ENCODE results near the gene TMED1. TPM values are rescaled to one million over a fixed set of nuclear protein-coding genes. Genes with fewer than 3 reads are reported as not detected.
"Not testable (repeated sequence)": the region's sequence is repeated elsewhere in the genome, so short reads cannot be mapped to it uniquely, and the experiment has no call there.

The TMED1 gene
- total RNA-seq, 1 donor from 2014 or later: 30.9 TPM

DNA sequence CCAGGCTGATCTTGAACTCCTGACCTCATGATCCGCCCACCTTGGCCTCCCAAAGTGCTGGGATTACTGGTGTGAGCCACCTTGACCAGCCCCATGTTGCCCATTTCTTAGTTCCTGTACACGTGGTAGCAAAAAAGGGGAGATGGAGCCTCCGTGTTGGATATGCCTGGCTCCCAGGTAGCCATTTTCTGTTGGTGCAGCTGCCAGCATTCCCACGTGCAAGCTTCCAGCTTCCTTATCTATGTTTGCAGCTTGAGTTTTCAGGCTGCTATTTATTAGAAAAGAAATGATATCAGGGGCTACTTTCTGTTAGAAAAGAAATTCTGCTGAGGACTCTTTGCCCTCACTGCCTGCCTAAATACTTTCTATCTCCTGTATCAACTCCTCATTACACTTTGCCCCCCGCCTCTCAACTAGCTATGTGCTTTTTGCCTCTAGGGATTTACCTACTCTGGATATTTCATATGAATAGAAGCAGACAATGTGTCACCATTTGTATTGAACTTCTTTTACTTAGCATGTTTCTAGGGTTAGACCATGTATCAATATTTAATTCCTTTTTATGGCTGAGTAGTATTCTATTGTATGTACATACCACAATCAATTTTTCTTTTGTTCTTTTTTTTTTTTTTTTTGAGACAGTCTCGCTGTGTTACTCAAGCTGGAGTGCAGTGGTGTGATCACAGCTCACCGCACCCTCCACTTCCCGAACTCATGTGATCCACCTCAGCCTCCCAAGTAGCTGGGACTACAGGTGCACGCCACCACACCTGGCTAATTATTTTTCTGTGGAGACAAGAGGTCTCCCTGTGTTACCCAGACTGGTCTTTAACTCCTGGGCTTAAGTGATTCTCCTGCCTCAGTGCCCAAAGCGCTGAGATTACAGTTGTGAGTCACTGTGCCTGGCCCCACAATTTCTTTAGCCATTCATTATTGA is 3.4 kb upstream of the TMED1 start:
- Mint-ChIP-seq H3K36me3 (peaks cover 10% of the 10 kb centered on the region), H3K4me1 (ENCODE audit: unreplicated experiment) (peaks cover 13% of the 10 kb centered on the region), H3K27ac (peak overlapping the region; percentile 0), H3K9me3 (peaks cover 10% of the 10 kb centered on the region), H3K4me3 (peak overlapping the region; percentile 18), H3K27me3 (no peaks in the 10 kb centered on the region)
- TF ChIP-seq, protein P1, sequence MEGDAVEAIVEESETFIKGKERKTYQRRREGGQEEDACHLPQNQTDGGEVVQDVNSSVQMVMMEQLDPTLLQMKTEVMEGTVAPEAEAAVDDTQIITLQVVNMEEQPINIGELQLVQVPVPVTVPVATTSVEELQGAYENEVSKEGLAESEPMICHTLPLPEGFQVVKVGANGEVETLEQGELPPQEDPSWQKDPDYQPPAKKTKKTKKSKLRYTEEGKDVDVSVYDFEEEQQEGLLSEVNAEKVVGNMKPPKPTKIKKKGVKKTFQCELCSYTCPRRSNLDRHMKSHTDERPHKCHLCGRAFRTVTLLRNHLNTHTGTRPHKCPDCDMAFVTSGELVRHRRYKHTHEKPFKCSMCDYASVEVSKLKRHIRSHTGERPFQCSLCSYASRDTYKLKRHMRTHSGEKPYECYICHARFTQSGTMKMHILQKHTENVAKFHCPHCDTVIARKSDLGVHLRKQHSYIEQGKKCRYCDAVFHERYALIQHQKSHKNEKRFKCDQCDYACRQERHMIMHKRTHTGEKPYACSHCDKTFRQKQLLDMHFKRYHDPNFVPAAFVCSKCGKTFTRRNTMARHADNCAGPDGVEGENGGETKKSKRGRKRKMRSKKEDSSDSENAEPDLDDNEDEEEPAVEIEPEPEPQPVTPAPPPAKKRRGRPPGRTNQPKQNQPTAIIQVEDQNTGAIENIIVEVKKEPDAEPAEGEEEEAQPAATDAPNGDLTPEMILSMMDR (conservative IDR thresholded peaks at IDR 0.05): no peak
- DNase-seq (ENCODE audit: extremely low spot score, unreplicated experiment): no peak

DNA sequence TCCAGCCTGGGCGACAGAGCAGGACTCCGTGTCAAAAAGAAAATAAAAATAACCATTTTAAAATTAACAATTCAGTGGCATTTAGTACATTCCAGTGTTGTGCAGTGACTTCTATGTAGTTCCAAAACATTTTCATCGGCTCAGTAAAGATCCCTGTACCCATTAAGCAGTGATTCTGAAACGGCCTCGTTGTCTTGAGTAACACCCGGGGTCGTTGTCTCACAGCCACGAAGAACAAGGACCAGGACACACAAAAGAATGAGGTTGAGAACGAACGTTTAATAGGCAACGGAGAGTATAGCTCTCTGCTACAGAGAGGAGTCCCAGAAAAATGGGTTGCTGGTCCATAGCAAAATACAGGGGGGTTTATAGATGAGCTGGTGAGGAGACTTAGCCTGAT is 2.4 kb upstream of the TMED1 start:
- Mint-ChIP-seq H3K9me3 (peaks cover 10% of the 10 kb centered on the region), H3K4me3 (no peak overlapping the region), H3K4me1 (ENCODE audit: unreplicated experiment) (peaks cover 13% of the 10 kb centered on the region), H3K27ac (no peak overlapping the region), H3K36me3 (peaks cover 10% of the 10 kb centered on the region), H3K27me3 (no peaks in the 10 kb centered on the region)
- TF ChIP-seq, protein P1 (conservative IDR thresholded peaks at IDR 0.05): no peak
- no peak for DNase-seq (ENCODE audit: extremely low spot score, unreplicated experiment)

DNA sequence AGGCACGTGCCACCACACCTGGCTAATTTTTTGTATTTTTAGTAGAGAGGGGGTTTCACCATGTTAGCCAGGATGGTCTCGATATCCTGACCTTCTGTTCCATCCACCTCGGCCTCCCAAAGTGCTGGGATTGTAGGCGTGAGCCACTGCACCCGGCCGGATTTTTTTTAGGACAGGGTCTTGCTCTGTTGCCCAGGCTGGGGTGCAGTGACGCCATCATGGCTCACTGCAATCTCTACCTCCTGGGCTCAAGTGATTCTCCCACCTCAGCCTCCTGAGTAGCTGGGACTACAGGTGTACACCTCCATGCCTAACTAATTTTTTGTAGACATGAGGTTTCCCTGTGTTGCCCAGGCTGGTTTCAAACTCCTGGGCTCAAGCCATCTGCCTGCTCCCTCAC is 1.6 kb upstream of the TMED1 start:
- H3K9me3 Mint-ChIP-seq; H3K27me3 Mint-ChIP-seq; H3K36me3 Mint-ChIP-seq; H3K27ac Mint-ChIP-seq; H3K4me3 Mint-ChIP-seq; DNase-seq (ENCODE audit: extremely low spot score, unreplicated experiment): not testable (repeated sequence)
- peaks cover 13% of the 10 kb centered on the region for H3K4me1 Mint-ChIP-seq (ENCODE audit: unreplicated experiment)

DNA sequence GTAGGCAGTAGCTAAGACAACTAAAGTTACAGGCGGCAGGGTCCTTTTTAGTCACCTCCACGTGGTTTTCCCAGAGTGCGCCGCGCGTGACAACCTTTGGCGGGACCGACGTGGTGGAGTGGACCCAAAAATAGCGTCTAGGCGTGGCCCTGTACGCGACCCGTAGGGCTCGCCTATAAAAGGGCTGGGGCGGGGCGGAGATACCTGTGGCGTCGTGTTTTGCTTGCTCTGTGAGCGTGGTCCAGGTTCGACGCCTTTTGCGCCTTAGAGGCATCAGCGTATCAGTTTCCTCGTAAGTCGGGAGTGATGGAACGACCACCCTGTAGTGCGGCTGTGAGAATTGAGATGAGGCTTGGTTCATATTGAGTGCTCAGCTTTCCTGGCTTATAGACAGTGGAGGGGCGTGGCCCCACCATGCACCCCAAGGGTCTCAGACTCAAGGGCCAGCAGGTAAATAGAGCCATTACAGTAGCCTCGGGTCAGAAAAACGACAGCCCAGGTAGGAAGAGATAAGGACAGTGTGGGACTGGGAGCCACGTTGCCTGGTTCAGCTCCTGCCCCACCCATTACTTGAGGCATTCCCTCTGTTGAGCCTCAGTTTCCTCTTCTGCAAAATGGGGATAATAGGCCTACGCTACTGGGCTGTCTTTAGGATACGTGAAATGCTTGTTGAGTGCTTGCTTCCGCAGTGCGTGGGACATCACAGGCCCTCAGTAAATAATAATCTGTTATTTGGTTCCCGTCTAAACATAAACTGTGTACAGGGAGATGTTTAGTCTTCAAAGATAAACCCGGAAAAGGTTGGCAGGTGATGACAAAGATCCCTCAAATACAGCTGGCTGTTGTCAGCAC is 693 bp upstream of the TMED1 start:
- TF ChIP-seq, protein P1 (conservative IDR thresholded peaks at IDR 0.05): no peak
- Mint-ChIP-seq H3K9me3 (peaks cover 10% of the 10 kb centered on the region), H3K27ac (peak overlapping the region; percentile 99), H3K36me3 (peaks cover 10% of the 10 kb centered on the region), H3K27me3 (no peaks in the 10 kb centered on the region), H3K4me1 (ENCODE audit: unreplicated experiment) (peaks cover 13% of the 10 kb centered on the region), H3K4me3 (peak overlapping the region; percentile 98)
- DNase-seq (ENCODE audit: extremely low spot score, unreplicated experiment): no peak

DNA sequence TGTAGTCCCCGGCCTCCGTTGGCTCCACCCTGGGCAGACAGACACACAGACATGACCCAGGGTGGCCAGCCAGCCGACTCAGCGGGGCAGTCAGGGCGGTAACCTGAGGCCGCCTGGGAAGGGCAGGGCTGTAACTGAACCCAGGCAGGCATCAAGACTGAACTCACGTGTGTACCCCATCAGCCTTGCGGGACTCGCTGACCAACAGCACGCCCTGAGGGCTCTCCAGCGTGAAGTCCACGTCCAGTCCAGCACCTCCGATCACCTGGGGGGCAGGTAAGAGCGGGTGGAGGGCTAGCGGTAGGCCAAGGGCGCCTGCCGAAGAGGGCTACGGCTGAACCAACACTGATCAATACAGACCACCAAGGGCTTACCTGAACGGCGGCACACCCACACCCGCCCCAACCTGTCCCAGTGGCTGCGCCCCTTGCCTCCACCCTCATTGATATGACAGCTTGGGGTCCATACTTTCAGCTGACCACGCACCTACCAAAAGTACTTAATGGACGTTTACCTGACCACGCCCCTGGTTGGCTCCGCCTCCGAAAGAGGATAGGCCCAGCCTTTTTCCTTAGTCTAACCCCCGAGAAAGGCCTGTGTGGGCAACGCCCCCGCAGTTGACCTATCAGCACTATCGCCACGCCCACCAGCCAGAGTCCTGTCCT is 791 bp downstream of the TMED1 start:
- Mint-ChIP-seq H3K27me3 (no peaks in the 10 kb centered on the region), H3K36me3 (peaks cover 10% of the 10 kb centered on the region), H3K4me1 (ENCODE audit: unreplicated experiment) (peaks cover 13% of the 10 kb centered on the region), H3K27ac (peak overlapping the region; percentile 99), H3K9me3 (peaks cover 10% of the 10 kb centered on the region), H3K4me3 (peak overlapping the region; percentile 98)
- DNase-seq (ENCODE audit: extremely low spot score, unreplicated experiment): no peak
- TF ChIP-seq, protein P1 (conservative IDR thresholded peaks at IDR 0.05): no peak
